ENCODE results near the gene RYR2.

DNA sequence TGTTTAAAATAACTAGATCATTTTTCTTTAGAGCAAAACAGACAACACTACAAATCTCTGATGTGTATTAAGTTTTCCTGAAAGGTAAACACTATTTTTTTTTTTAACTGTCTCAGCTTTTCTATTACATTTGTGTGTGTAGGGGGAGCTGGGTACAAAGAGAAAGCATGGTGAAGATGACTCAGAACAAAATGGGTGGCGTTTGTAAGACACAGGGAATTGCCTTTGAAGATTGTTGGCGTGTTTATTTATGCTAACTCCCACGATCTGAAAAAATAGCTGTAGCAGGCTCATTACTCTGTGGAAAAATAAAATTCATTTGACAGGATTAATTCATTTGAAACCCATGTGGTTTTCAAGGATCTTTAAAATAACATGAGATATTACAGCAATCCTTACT, 285.1 kb downstream of the RYR2 start:
- TF ChIP-seq, protein P1, sequence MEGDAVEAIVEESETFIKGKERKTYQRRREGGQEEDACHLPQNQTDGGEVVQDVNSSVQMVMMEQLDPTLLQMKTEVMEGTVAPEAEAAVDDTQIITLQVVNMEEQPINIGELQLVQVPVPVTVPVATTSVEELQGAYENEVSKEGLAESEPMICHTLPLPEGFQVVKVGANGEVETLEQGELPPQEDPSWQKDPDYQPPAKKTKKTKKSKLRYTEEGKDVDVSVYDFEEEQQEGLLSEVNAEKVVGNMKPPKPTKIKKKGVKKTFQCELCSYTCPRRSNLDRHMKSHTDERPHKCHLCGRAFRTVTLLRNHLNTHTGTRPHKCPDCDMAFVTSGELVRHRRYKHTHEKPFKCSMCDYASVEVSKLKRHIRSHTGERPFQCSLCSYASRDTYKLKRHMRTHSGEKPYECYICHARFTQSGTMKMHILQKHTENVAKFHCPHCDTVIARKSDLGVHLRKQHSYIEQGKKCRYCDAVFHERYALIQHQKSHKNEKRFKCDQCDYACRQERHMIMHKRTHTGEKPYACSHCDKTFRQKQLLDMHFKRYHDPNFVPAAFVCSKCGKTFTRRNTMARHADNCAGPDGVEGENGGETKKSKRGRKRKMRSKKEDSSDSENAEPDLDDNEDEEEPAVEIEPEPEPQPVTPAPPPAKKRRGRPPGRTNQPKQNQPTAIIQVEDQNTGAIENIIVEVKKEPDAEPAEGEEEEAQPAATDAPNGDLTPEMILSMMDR (IDR thresholded peaks at IDR 0.05): no peak
- no peak for TF ChIP-seq EZH2 (IDR thresholded peaks at IDR 0.05; ENCODE audit: borderline replicate concordance, insufficient read depth, low read depth, low read length, poor library complexity, severe bottlenecking)
